ENCODE data around the gene SLC1A2.

Gene SLC1A2

GRCh38 chr11:35214792-35215193 is 204.6 kb downstream of the SLC1A2 start:
- DNase-seq, result no peak

- DNase-seq, result no peak
Observed at GRCh38 chr11:35214226-35214770, 205.1 kb downstream of the SLC1A2 start.

- no peak for DNase-seq
Observed at GRCh38 chr11:35211952-35212351, 207.4 kb downstream of the SLC1A2 start.

GRCh38 chr11:35210876-35211546 is 208.3 kb downstream of the SLC1A2 start:
- no peak for DNase-seq

- no peak for DNase-seq
Observed at GRCh38 chr11:35208795-35209194, 210.6 kb downstream of the SLC1A2 start.

- no peak for DNase-seq
Observed at GRCh38 chr11:35207471-35208403, 211.6 kb downstream of the SLC1A2 start.

GRCh38 chr11:35206616-35207015 is 212.7 kb downstream of the SLC1A2 start:
- DNase-seq, result no peak

- no peak for DNase-seq
Observed at GRCh38 chr11:35204614-35205013, 214.7 kb downstream of the SLC1A2 start.
